K562 (cell line): ENCODE results near the gene NBR1. TPM values are rescaled to one million over a fixed set of nuclear protein-coding genes. Genes with fewer than 3 reads are reported as not detected.
A peak's percentile ranks its signal among the peaks of the same experiment; 100 is the strongest.

Source experiments
- ATAC-seq: fragments of 200-7000 bp; cut with Tn5 transposase; 3 replicates; pipeline ENCODE4 v1.9.1; 2020; ENCODE audit warnings: moderate library complexity
- BruUV-seq: library from RNA; stranded (reverse); fragments of 400-500 nt; replicated peaks from 2 replicates; lab custom pipeline; 2021; lab: Mats Ljungman, UMichigan
- CTCF ChIA-PET: fragments of 300-600 bp; formaldehyde crosslinking; extraction: SDS; loops from one replicate; lab custom pipeline; 2021; ENCODE audit warnings: low intra/inter-chr PET ratio; lab: Yijun Ruan, JAX
- POLR2A ChIA-PET: fragments of 300-600, 350-650 bp; sonication (Branson Sonifier 250); formaldehyde crosslinking; extraction: SDS; loops from one replicate; lab custom pipeline; 2021; ENCODE audit warnings: antibody characterized with exemption, inconsistent platforms; lab: Yijun Ruan, JAX
- DNase-seq, 4 experiments: peaks; one replicate each; pipeline versions ENCODE4 v3.0.0 to v3.0.0-alpha.2; 2011 to 2018; ENCODE audit warnings: low spot score in 3 of 4, mixed read lengths in 3 of 4; ENCODE audit errors: extremely low read depth in 1 of 4
- FAIRE-seq: peaks from 2 replicates; lab custom pipeline; 2011; peaks lifted over from hg19 to GRCh38; lab: Jason Lieb, UNC
- H2AFZ ChIP-seq: 2 replicates; pipeline ENCODE4 v1.6.0; 2011; ENCODE audit warnings: low read depth, low read length, control low read depth, inconsistent platforms
- H3K27ac ChIP-seq: fragments of 200-600 bp; 3 replicates; pipeline ENCODE4 v1.8.0; 2011; ENCODE audit warnings: low read depth, mild to moderate bottlenecking, control low read depth, inconsistent platforms, low read length, moderate library complexity, mixed read lengths; ENCODE audit errors: extremely low read depth
- H3K27me3 ChIP-seq, 2 experiments: fragments of 300-600 bp in 1 of 2; 2 replicates in 1 of 2; 3 replicates in 1 of 2; pipeline versions ENCODE4 v1.6.0 to v1.8.0; 2011; ENCODE audit warnings: inconsistent platforms in 2 of 2, low read length in 2 of 2, mild to moderate bottlenecking in 1 of 2, mixed read lengths in 1 of 2, moderate library complexity in 1 of 2; ENCODE audit not compliant: control insufficient read depth in 2 of 2, insufficient read depth in 2 of 2
- H3K36me3 ChIP-seq: fragments of 300-600 bp; 3 replicates; pipeline ENCODE4 v1.8.0; 2011; ENCODE audit warnings: mild to moderate bottlenecking, low read length, inconsistent platforms; ENCODE audit not compliant: control insufficient read depth, insufficient read depth
- H3K4me1 ChIP-seq, 2 experiments: fragments of 200-600 bp in 1 of 2; replicated peaks in 1 of 2; 2 replicates in 1 of 2; 3 replicates in 1 of 2; pipeline versions ENCODE4 v1.5.1 to v1.8.0; 2011; ENCODE audit warnings: inconsistent platforms in 2 of 2, low read length in 2 of 2, mild to moderate bottlenecking in 1 of 2, mixed read lengths in 1 of 2, moderate library complexity in 1 of 2; ENCODE audit not compliant: control insufficient read depth in 2 of 2, insufficient read depth in 2 of 2
- H3K4me2 ChIP-seq: 2 replicates; pipeline ENCODE4 v1.6.1; 2011; ENCODE audit warnings: low read length, control low read depth, inconsistent platforms, mixed read lengths; ENCODE audit not compliant: insufficient read depth
- H3K4me3 ChIP-seq: fragments of 200-600 bp; sonication (generic), shearing (Covaris generic); 2 replicates; pipeline ENCODE4 v1.5.1; 2016; ENCODE audit warnings: control low read depth, inconsistent platforms
- H3K79me2 ChIP-seq: fragments of 200-600 bp; 3 replicates; pipeline ENCODE4 v1.8.0; 2011; ENCODE audit warnings: low read length, inconsistent platforms; ENCODE audit not compliant: control insufficient read depth, insufficient read depth
- H3K9ac ChIP-seq, 2 experiments: 2 replicates each; pipeline versions ENCODE4 v1.6.0 to v1.6.1; 2011; ENCODE audit warnings: low read depth in 2 of 2, low read length in 2 of 2, control low read depth in 1 of 2, inconsistent platforms in 1 of 2, mild to moderate bottlenecking in 1 of 2, mixed read lengths in 1 of 2; ENCODE audit not compliant: insufficient read depth in 1 of 2
- H3K9me1 ChIP-seq: one replicate; pipeline ENCODE4 v1.6.0; 2011; ENCODE audit warnings: inconsistent platforms, mild to moderate bottlenecking, low read length, moderate library complexity; ENCODE audit not compliant: control insufficient read depth, insufficient read depth
- H3K9me3 ChIP-seq: replicated peaks from 2 replicates; pipeline ENCODE4 v1.5.1; 2011; ENCODE audit warnings: low read depth, low read length, inconsistent platforms; ENCODE audit not compliant: control insufficient read depth, insufficient read depth
- H4K20me1 ChIP-seq: replicated peaks from 2 replicates; pipeline ENCODE4 v1.6.1; 2011; ENCODE audit warnings: low read length, inconsistent platforms, mixed read lengths; ENCODE audit not compliant: control insufficient read depth, insufficient read depth
- NFYB ChIP-seq: IDR thresholded peaks from 2 replicates; pipeline ENCODE4 v1.6.1; 2011; ENCODE audit warnings: mild to moderate bottlenecking, moderate library complexity; ENCODE audit not compliant: insufficient read length; ENCODE audit errors: extremely low read depth
- POLR2AphosphoS5 ChIP-seq: IDR thresholded peaks from 2 replicates; pipeline ENCODE4 v1.6.1; 2011; ENCODE audit warnings: mild to moderate bottlenecking, low read depth, low read length, moderate library complexity; ENCODE audit not compliant: control insufficient read depth, insufficient read depth
- POLR2G ChIP-seq: fragments of 200-400 bp; formaldehyde crosslinking; IDR thresholded peaks from 2 replicates; pipeline ENCODE4 v1.6.1; 2017; ENCODE audit warnings: low read depth, mild to moderate bottlenecking, antibody characterized with exemption, low read length, moderate library complexity
- RBFOX2 ChIP-seq: fragments of 200-400 bp; formaldehyde crosslinking; IDR thresholded peaks from 2 replicates; pipeline ENCODE4 v1.6.1; 2017; ENCODE audit warnings: low read depth, mild to moderate bottlenecking, low read length, moderate library complexity
- ZFPM2 ChIP-seq: fragments of 250-450 bp; sonication (Bioruptor Pico); IDR thresholded peaks from 2 replicates; pipeline ENCODE4 v1.5.1; 2022; ENCODE audit warnings: mild to moderate bottlenecking
- WGBS: fragments of 100-300 bp; shearing (Covaris generic); methylation state at CpG from one replicate; pipeline ENCODE4 v1.1.6; 2016; ENCODE audit warnings: low coverage, mixed read lengths; ENCODE audit not compliant: insufficient coverage; ENCODE audit errors: missing lambda C conversion rate; 5-methylcytosine and 5-hydroxymethylcytosine counted together
- in situ Hi-C: fragments of 300-500 bp; cut with MboI; formaldehyde crosslinking; loops from 4 replicates; pipeline ENCODE4 v1.15.0; 2018; ENCODE audit warnings: inconsistent platforms, mixed read lengths
- intact Hi-C: fragments of 100-400 bp; cut with micrococcal nuclease; formaldehyde crosslinking; loops from 2 replicates; pipeline ENCODE4 v1.14.2; 2022
- polyA plus RNA-seq, 8 experiments: library from polyadenylated mRNA; depleted of rRNA in 4 of 8; stranded (reverse) in 5 of 8; unstranded in 3 of 8; fragments of >200 nt; fragmentation: Nextera tagmentation in 2 of 8; fragmentation: Illumina TruSeq in 1 of 8; extraction: Ambion mirVana in 2 of 8; extraction: Trizol in 1 of 8; gene quantifications; 2 replicates each; pipeline versions ENCODE4 v1.2.1 to v1.2.3, GENCODE V29; 2011 to 2014; ENCODE audit warnings: inconsistent platforms in 1 of 8, missing spikeins in 1 of 8
- total RNA-seq, 7 experiments: library from RNA; depleted of rRNA in 6 of 7; stranded (reverse); fragments of >200 nt in 6 of 7; fragmentation: Illumina TruSeq in 2 of 7; extraction: Trizol in 2 of 7; gene quantifications; 2 replicates each; pipeline versions ENCODE4 v1.2.1 to v1.2.3, GENCODE V29; 2011 to 2021; ENCODE audit warnings: low replicate concordance in 1 of 7
- TF ChIP-seq, protein P1 (sequence below): sonication (generic); formaldehyde crosslinking; IDR thresholded peaks from 2 replicates; pipeline ENCODE4 v1.8.1; 2023; ENCODE audit warnings: mild to moderate bottlenecking, missing genetic modification reagents

The NBR1 gene
- total and polyA plus RNA-seq, 9 of the 15 experiments (the other 6 are each of a cell fraction or from before 2014, with no cell fraction given), result 4.2 to 70.1 (median 39.9) TPM

DNA sequence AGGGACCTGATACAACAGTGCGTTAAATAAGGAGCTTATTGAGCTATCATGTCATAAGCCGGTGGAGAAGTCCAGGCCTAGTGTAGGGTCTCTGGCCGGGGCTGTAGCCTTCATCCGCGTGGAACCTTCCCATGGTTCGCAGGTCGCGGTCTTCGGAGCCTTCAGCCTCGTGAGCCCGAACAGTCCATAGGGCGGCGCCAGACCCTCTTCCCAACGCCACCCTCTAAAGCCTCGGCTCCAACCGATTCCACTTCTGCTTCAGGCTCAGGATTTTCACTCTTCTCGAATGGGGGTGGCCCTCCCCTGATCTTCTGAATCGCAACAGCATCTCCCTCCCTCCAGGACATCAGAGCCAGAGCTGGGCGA, 35.6 kb upstream of the NBR1 start:
- Histone ChIP-seq H3K4me2 (no peak overlapping the region), H2AFZ (no peak overlapping the region), H3K27ac (no peak overlapping the region), H3K9me3 (no peaks in the 10 kb centered on the region; the same call in 1 of the 2 replicates), H3K9ac (no peak overlapping the region), H3K36me3 (peaks cover 34% of the 10 kb centered on the region; the same call in 2 of the 3 replicates), H3K4me1 (peaks cover 0 to 3% of the 10 kb centered on the region in 2 experiments; a peak in 2 of 5 replicates), H4K20me1 (no peaks in the 10 kb centered on the region), H3K27me3 (no peaks in the 10 kb centered on the region), H3K4me3 (no peak overlapping the region), H3K79me2 (no peaks in the 10 kb centered on the region; the same call in 2 of the 3 replicates), H3K9me1 (no peaks in the 10 kb centered on the region)
- no TSS peak for BruUV-seq
- ChIA-PET CTCF (no interaction called here), POLR2A (interaction anchor here (1.1 kb wide), 1 partner anchor 10 kb away, joined by 6 read pairs; the partner anchor contains the start of gene BRCA1)
- ATAC-seq, result peak; percentile 59
- in situ Hi-C loops (no loop called here), intact Hi-C loops (no loop called here)
- no peak for FAIRE-seq
- no peak for DNase-seq
- peak; percentile 58; the same call in 1 of the 2 replicates for TF ChIP-seq RBFOX2
- TF ChIP-seq NFYB, result no peak
- TF ChIP-seq ZFPM2 (CRISPR knock-in tag), result no peak
- TF ChIP-seq POLR2G, result peak; percentile 56
- TF ChIP-seq, protein P1, sequence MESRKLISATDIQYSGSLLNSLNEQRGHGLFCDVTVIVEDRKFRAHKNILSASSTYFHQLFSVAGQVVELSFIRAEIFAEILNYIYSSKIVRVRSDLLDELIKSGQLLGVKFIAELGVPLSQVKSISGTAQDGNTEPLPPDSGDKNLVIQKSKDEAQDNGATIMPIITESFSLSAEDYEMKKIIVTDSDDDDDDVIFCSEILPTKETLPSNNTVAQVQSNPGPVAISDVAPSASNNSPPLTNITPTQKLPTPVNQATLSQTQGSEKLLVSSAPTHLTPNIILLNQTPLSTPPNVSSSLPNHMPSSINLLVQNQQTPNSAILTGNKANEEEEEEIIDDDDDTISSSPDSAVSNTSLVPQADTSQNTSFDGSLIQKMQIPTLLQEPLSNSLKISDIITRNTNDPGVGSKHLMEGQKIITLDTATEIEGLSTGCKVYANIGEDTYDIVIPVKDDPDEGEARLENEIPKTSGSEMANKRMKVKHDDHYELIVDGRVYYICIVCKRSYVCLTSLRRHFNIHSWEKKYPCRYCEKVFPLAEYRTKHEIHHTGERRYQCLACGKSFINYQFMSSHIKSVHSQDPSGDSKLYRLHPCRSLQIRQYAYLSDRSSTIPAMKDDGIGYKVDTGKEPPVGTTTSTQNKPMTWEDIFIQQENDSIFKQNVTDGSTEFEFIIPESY (CRISPR knock-in tag), result peak; percentile 56; the same call in 1 of the 2 replicates
- TF ChIP-seq POLR2AphosphoS5, result 0 out of 2 replicates have a peak, but pooled peaks have one; percentile 6
- WGBS, result 97% methylated on average over 14 of the region's 19 CpGs
